HG02610 (cell line): ENCODE results near the gene GATA2.

Source experiments
- ATAC-seq: cut with Tn5 transposase; IDR thresholded peaks from one replicate; pipeline ENCODE4 v1.9.1; 2021; ENCODE audit warnings: mild to moderate bottlenecking, moderate library complexity; ENCODE audit not compliant: unreplicated experiment

Gene GATA2

DNA sequence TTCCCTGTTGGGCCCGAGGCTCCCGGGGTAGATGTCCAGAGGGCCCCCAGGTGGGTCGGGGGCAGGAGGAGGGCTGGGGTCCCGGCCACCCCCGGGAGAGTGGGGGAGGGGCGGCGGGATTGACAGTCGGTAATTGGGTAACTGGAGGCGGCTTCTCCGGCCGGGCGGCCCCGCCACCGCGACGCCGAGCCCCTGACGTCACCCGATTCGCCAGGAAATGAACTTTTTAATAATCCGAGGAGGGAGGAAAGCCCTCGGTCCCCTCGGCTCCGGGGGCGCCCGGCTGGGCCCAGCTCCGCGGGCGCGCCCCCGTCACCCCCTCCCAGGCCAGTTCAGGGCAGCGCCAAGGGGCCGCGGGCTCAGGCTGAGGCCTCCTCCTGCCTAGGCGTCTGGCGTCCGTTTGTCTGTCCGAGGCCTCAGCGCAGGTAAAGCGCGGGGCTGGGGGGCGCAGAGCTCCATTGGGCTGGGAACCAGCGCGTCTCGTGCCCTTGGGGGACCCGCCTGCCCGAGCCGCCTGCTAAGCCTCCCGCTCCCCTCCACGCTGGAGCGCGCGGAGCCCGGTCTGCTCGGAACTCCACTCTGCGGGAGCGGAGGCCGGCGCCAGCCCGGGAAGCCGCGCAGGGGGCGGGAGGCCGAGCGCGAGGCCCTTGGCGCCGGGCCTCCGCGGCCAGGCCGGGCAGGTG is 3.9 kb downstream of the GATA2 start:
- ATAC-seq = no peak

DNA sequence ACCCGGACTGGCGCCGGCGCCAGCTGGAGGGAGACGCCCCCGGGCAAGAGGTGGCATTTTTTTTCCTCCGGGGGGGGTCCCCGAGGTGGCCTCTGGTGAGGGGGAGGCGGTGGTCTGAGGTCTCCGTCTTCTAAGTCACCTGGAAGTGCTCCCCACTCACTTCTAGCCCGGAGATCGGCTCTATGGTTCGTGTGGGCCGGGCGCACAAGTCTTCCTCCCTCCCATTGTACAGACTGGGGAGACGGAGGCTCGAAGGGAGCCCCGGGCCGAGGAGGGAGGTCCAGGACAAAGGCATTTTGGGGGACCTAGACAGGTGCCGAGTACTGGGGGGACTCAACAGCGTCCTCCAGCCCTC is 4.4 kb downstream of the GATA2 start:
- ATAC-seq = no peak

DNA sequence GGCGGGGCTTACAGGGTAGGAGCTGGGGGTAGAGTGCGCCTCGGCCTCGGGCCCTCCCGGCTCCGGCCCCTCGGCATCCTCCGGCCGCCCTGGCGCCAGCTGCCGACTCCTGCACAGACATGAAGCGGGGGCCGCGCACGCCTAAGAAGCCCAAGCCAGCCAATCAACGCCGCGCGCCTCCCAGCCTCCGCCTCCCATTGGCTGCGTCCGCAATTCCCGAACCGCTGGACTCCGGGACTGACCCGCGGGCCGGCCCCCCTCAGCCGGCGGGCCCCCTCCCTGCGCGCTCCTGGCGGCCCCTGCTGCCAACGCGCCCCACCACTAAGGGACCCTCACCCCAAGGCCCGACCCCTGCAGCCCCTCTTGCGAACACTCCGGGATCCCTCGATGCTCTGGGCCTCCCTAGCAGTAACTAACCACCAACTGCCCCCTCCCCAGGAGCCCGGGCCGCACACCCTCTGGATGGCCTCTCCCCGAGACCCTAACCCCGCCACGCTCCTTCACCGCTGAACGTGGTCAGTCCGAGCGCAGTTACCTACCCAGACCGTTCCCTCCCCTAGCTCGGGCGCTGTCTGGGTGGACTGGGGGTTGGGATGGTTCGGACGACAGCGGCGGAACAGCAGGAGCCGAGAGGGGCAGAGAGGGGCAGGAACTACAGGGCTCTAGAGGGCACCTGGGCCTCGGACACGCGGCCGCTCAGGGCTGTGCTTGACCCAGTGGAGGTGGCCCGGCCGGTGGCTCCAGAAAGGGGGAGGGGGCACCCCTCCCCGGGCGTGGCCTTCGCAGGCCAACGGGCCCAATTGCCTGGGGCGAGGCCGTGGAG is 5.0 kb downstream of the GATA2 start:
- no peak for ATAC-seq

DNA sequence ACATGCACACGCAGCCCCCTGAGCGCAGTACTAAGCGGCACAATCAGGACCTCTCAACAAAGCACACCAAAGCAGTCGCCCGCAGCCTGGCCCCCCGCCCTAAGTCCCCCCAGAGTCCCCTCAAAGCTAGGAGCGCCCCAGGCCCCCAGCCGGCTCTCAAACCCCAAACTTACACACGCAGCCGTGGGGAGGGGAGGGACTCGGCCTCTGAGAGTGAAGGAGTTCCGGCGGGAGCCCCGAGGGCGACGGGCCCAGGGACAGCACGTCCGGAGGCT is 5.5 kb downstream of the GATA2 start:
- no peak for ATAC-seq

DNA sequence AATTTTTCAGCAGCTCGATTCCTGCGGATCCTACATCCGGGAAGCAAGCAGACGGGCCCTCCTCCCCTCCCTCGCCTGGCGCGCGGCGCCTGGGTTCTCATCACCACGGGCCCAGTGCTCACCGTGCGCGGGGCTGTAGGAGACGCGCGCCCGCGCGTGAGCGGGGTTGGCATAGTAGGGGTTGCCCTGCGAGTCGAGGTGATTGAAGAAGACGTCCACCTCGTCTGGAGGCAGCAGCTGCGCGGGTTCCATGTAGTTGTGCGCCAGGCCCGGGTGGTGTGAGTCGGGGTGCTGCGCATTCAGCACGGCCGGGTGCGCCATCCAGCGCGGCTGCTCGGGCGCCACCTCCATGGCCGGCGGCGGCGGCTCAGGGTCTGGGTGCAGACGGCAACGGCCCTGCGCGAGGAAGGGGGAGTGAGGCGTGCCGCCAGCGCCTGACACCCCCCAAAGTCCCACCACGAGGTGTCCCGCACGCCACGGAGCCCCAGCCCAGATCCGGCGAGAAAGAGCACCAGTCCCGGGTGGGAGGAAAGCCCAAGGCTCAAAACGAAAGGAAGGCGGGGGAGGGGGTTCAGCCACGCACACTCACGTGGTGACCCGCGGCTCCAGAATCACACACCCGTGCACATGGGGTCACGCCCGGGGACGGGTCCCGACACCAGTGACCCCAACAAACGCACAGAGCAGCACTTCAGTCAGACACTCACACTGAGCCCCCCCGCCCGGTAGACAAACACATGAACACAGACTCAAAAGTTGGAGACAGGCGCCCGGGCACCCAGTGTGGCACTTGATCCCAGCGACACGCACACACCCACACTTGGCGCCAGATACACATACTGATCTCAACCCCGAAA is 6.1 kb downstream of the GATA2 start:
- no peak for ATAC-seq

DNA sequence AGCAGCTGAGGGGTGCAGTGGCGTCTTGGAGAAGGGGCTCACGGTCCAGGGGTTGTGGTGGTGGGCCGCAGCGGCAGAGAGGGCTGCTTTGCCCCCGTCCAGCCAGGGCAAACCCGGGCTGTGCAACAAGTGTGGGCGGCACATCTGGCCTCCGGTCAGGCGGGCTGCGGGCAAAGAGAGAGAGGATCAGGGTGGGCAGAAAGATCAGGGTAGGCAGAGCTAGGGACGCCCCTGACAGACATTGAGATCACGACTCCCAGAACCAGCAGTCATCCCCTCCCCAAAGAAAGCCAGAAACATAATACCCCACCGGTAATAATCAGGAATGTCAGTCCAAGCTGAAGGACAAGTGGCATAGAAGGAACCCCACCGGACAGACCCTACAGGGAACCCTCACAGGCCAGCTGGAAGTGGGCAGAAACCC is 6.8 kb downstream of the GATA2 start:
- ATAC-seq = no peak

DNA sequence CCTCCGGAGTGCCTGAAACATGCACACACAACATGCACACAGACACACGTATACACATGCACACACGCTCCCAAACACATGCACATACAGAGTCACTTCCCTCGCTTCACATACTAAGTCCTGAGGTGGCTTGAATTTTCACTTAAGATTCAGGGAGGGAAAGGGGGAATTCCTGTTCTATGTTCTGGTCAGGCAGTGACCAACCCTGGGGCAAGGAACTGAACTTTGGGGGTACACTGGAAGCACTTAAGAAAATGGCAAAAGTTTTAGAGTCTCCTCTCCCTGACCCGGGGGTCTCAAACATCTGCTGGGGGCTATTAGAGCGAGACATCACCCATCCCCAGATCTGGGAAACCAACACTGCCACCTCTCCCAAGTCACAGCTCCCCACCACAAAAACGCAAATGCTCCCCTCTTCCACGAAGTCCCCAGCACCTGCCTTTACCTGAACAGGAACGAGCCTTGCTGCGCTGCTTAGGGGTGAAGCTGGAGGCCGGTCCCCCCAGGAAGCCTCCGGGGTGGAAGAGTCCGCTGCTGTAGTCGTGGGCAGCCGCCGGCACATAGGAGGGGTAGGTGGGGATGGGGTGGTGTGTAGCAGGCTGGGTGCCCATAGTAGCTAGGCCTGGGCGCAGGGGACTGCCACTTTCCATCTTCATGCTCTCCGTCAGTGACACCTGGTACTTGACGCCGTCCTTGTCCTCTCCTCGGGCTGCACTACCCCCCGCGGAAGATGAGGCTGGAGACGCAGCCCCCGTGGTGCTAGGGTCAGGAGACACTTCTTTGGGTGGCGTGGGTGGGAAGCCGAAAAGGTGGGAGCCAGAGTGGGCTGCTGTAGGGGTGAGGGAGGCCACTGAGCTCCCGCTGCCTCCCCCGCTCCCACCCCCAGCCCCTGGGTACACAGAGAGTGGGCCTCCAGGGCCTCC is 7.5 kb downstream of the GATA2 start:
- no peak for ATAC-seq

DNA sequence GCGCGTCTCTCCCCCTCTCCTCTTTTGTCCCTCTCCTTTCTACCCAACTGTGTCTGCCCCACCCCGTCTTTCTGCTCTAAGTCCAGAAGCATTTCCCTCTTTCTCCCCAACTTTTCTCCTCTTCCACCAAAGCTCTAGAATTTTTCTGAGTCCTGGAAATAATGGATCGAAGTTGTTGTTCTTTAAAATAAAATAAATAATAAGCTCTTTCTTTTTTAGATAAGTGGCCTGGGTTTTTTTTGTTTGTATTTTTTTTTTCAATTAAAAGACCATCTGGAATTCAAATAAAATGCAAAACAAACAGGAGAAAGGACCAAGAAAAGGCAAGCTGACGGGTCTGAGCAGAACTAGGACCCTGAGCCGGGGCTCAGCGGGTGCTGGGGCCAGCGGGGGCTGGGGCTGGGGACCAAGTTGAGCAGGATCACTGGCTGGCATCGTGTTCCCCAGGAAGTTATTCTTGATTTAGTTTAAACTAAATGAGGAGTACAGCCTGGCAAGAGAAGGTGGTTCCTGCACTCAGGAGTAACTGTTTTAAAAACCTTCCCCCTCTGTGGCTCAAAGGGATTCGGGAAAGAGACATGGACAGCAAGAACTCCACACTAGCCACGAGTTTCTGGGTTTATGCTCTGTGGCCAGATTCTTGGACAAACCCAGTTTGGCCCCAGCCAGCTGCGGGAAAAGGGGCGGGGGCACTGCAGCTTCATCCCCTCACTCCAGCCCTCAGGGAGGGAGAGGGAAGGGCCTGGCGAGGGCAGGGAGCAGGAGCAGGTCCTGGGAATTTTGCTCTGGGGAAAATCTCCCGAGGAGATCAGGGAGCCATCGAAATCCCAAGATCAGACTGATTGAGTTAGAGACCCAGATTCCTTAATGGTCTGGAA is 8.4 kb downstream of the GATA2 start:
- no peak for ATAC-seq

DNA sequence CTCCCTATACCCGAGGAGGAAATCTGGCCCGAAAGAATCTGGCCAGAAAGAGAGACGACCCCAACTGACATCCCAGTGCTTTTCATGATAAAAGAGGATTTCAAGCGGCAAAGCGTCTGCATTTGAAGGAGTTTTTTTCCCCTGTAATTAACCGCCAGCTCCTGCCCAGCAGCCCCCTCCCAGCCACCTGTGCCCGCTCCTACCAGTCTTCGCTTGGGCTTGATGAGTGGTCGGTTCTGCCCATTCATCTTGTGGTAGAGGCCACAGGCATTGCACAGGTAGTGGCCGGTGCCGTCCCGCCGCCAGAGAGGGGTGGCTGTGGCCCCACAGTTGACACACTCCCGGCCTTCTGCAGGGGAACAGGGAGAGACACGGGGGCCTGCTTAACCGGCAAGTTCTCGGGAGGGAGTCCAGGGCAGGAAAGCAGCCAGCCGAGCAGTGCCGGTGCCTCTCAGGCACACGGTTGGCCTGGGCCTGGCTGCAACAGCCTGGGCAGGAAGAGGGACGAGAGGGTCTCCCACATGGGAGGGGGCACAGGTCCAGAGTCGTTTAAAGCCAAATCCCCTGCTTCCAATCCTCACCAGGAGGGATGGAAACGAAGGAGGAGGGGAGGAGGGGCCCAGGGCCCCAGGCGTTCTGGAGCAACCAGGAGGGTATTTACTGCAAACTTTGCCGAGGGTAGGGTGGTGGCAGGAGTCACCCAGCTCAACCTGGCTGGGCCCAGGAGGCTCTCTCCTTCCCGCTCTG is 9.2 kb downstream of the GATA2 start:
- no peak for ATAC-seq

DNA sequence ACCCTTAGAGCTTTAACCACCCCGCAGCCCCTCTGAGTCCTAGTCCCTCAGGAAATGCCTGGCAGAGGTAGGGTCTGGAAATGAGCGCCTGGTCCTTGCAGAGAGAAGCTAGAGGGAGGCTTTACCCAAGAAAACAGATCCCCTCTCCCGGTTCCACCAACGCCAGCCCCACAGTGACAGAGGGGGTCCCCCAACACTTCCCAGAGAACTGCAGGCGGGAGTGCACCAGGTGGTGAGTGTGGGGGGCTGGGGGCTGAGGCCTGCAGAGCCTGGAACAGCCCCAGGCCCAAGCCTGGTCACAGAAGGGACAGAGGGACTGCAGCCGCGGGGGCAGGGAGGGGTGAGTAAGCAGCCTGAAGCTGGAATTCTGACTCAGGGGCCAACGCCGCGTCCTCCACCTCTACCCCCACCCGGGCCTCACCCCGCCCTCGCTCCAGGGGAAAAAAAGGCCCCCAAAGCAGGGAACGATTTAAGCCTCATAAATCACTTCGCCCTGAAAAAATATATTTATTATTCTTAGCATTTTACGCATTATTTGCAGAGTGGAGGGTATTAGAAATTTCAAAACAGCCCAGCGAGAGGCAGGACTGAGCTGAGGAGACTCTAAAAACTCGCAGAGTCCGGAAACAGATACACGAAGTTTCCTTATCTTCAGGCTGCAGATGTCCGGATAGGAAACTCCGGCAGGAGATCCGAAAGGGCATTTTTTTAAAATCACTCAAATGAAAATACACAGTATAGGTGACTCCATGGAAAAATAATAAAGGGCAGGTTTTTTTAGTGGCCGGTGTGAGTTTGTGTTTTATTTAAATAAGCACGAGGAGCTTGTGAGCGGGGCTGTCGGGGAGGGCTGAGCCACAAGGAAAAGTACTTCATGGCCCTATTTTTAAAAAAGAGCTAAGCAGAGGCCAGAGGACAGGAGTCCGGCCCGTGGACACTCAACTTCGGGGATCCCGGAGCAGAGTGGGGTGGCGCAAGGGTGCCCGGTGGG is 10.0 kb downstream of the GATA2 start:
- no peak for ATAC-seq

DNA sequence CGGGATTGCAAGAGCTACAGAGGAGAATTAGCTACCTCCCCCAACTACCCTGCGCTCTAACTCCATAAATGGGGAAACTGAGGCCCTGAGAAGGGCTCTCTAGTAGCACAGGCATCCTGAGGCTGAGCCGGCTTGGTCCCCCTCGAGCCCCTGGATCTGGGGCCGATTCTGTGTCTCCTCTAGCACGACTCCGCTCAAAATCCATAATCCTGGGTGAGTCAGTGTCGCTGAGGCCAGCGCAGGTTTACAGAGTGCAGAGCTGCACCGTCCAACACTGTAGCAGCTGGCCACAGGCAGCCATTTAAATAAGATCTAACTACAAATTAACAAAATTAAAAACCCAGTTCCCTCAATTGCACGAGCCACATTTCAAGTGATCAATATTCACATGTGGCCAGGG is 10.8 kb downstream of the GATA2 start:
- ATAC-seq = no peak

DNA sequence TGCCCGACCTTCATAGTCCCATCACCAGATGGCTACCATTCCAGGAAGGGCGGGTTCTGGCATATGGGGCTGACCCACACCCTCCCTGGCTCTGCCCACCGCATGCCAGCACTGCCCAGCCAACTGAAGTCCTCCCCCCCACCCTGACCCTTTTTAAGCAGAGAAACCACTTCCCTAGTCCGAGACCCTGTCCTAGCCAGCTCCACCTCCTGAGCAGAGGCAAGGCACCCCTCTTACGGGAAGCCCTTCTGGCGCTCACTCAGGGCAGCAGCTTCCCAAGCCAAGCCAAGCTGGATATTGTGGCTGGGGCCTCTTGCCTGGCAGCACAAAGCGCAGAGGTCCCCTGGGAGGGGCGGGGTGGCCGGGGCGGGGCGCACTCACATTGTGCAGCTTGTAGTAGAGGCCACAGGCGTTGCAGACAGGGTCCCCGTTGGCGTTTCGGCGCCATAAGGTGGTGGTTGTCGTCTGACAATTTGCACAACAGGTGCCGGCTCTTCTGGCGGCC is 11.5 kb downstream of the GATA2 start:
- ATAC-seq = no peak

DNA sequence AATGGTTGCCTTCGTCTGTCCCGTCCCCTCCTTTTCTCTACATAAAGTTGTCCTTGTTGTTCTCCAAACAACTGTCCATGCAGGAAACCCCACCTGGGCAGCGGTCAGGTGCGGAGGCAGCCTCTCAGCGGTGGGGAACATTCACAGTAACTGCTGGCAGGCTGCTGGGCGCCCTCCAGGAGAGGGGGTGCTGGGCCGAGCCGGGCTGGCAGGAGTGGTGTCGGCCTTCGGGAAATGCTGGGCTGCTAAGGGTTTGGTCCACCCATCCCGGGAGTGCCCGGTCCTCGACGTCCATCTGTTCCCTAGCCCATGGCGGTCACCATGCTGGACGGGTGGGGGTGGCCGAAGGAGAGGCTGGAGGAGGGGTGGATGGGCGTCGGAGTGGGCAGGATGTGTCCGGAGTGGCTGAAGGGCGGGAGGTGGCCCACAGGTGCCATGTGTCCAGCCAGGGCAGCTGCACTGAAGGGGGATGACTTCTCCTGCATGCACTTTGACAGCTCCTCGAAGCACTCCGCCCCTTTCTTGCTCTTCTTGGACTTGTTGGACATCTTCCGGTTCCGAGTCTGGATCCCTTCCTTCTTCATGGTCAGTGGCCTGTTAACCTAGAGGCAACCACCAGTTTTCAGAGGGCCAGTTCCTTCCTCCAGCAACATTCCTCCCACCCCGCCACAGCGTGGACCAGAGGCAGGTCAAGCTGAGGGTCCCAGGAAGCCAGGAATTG is 12.1 kb downstream of the GATA2 start:
- no peak for ATAC-seq

DNA sequence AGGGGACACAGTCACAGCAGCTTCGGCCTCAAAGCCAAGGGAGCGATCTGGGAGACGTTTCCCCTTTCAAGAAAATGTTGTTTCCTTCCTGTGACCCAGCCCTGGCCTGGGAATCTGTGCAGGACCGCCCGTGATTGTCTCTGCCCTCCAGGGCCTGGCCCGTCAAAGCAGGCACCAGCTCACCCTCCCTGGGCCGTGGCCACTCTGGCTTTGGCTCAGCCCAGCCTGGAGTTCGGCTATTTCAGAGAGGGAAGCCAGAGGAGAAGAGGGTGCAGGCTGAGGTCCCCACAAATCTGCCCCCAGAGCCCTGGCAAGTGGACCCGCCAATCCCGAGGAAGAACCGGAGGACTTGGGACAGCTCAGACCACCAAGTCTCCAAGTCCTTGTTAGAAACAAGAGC is 12.7 kb downstream of the GATA2 start:
- no peak for ATAC-seq

DNA sequence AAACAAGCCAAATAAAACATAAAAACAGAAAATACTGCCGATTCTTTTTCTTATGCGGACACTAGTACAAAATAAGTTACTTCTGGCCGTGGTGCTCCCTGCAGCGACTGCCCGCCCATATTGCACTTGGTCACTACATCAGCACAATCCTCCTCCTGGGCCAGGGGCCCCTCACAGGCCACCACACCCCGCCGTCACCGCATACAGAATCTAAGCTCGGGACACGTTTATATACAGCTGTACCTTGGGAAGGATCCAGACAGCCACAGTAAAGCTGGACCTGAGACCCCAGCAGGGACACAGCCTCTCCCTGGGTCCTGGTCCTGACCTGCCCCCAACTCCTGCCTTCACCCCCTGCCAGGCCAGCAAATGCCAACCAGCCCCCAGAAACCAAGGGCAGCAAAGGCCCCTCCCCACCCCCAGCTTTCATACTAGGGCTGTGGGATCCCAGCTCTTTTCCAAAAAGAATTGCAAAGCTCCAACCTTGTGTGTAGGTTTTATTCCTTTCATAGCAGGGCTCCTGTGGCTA is 13.4 kb downstream of the GATA2 start:
- ATAC-seq = no peak

DNA sequence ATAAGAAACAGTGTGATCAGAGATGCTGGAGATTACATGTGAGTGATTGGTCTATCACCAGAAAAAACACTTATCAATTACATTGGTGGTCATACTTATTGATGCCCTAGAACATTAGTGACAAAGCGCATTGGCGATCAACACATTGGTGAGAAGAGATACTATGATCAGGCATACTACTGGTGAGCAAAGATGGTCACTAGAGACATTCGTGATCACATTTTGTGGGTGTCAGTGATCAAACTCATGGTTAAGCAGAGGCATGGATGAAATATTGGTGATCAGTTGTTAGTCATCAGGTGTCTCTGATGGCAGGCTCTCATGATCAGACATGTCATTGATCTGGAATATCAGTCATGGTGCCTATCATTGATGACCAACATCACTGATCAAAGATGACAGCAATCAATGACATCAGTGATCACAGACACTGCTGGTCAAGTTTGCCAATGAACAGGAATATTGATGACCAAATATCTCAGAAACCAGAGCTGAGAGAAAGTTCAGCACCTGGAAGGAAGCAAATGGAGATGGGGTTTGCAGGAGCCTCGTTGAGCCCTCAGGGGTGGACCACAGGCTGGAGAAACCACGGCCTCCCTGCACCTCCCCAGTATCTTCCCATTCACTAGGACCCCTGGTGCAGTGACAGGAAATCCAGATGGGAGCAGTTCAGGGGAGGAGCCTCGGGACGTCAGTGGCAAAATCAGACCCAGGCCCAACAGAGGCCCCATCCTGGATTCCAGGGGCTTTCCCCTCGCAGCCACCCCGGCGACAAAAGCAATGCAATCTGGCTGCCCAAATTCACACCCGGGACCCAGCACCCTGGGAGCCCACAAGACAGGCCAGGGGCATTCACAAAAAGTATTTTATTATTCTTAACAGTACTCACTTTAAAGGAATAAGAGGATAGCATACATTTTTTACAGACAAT is 14.2 kb downstream of the GATA2 start:
- no peak for ATAC-seq
